Liver (tissue), 9 donors: ENCODE results near the gene COX20. TPM values are rescaled to one million over a fixed set of nuclear protein-coding genes. Genes with fewer than 3 reads are reported as not detected.

Experiments used
- DNase-seq: peaks from one replicate; pipeline ENCODE4 v3.0.0-alpha.2; 2017; ENCODE audit warnings: low spot score
- H3K27ac ChIP-seq, 2 donors: one replicate each; pipeline ENCODE4 v1.7.0; 2013; ENCODE audit warnings: inconsistent platforms in 2 of 2, low read length in 2 of 2, control low read depth in 1 of 2, low read depth in 1 of 2, mild to moderate bottlenecking in 1 of 2
- H3K27me3 ChIP-seq, 4 donors: one replicate each; pipeline versions ENCODE4 v1.6.1 to v1.7.0; 2013; ENCODE audit warnings: low read length in 3 of 4, inconsistent platforms in 1 of 4, mild to moderate bottlenecking in 1 of 4, moderate library complexity in 1 of 4; ENCODE audit not compliant: control insufficient read depth in 4 of 4, insufficient read depth in 4 of 4
- H3K36me3 ChIP-seq, 4 donors: one replicate each; pipeline versions ENCODE4 v1.6.1 to v1.7.0; 2013; ENCODE audit warnings: low read length in 3 of 4, mild to moderate bottlenecking in 3 of 4, low read depth in 1 of 4, moderate library complexity in 1 of 4; ENCODE audit not compliant: control insufficient read depth in 4 of 4, insufficient read depth in 3 of 4
- H3K4me1 ChIP-seq, 4 donors: one replicate each; pipeline versions ENCODE4 v1.6.1 to v1.7.0; 2013; ENCODE audit warnings: low read length in 3 of 4, mild to moderate bottlenecking in 3 of 4, moderate library complexity in 1 of 4; ENCODE audit not compliant: control insufficient read depth in 4 of 4, insufficient read depth in 4 of 4
- H3K4me3 ChIP-seq, 3 donors: one replicate each; pipeline versions ENCODE4 v1.6.1 to v1.7.0; 2013; ENCODE audit warnings: low read length in 3 of 3, control low read depth in 1 of 3, low read depth in 1 of 3, mild to moderate bottlenecking in 1 of 3
- H3K9ac ChIP-seq, 2 donors: one replicate each; pipeline ENCODE4 v1.7.0; 2013; ENCODE audit warnings: low read length in 2 of 2, mild to moderate bottlenecking in 2 of 2, moderate library complexity in 2 of 2, control low read depth in 1 of 2, low read depth in 1 of 2
- H3K9me3 ChIP-seq, 4 donors: one replicate each; pipeline versions ENCODE4 v1.6.1 to v1.7.0; 2013; ENCODE audit warnings: low read length in 3 of 4; ENCODE audit not compliant: control insufficient read depth in 4 of 4
- ATF3 ChIP-seq: IDR thresholded peaks from 2 replicates; pipeline ENCODE4 v1.6.1; 2016; ENCODE audit warnings: antibody characterized with exemption
- CTCF ChIP-seq: fragments of 150-350 bp; IDR thresholded peaks from 2 replicates; pipeline ENCODE4 v1.5.1; 2017; ENCODE audit warnings: improper control_type of control experiment, low read depth, low read length; ENCODE audit not compliant: missing input control
- EGR1 ChIP-seq, 2 donors: IDR thresholded peaks; 2 replicates each; pipeline ENCODE4 v1.6.1; 2016 to 2018; ENCODE audit warnings: antibody characterized with exemption in 2 of 2, low read depth in 2 of 2
- FOXA1 ChIP-seq: IDR thresholded peaks from 2 replicates; pipeline ENCODE4 v1.6.1; 2016; ENCODE audit warnings: antibody characterized with exemption
- FOXA2 ChIP-seq: IDR thresholded peaks from 2 replicates; pipeline ENCODE4 v1.6.1; 2016; ENCODE audit warnings: antibody characterized with exemption
- GABPA ChIP-seq, 2 donors: IDR thresholded peaks in 1 of 2; conservative IDR thresholded peaks in 1 of 2; 2 replicates each; pipeline ENCODE4 v1.6.1; 2016; ENCODE audit warnings: antibody characterized with exemption in 2 of 2, mild to moderate bottlenecking in 1 of 2, moderate library complexity in 1 of 2
- HNF4A ChIP-seq, 2 donors: conservative IDR thresholded peaks; 2 replicates each; pipeline ENCODE4 v1.6.1; 2016; ENCODE audit warnings: antibody characterized with exemption in 2 of 2, mild to moderate bottlenecking in 2 of 2
- HNF4G ChIP-seq: IDR thresholded peaks from 2 replicates; pipeline ENCODE4 v1.6.1; 2016; ENCODE audit warnings: antibody characterized with exemption
- JUND ChIP-seq, 2 donors: IDR thresholded peaks; 2 replicates each; pipeline ENCODE4 v1.6.1; 2016; ENCODE audit warnings: antibody characterized with exemption in 2 of 2
- MAX ChIP-seq: IDR thresholded peaks from 2 replicates; pipeline ENCODE4 v1.6.1; 2016; ENCODE audit warnings: antibody characterized with exemption
- NR2F2 ChIP-seq: IDR thresholded peaks from 2 replicates; pipeline ENCODE4 v1.6.1; 2016; ENCODE audit warnings: antibody characterized with exemption
- RAD21 ChIP-seq, 2 donors: IDR thresholded peaks; 2 replicates each; pipeline ENCODE4 v1.6.1; 2016; ENCODE audit warnings: antibody characterized with exemption in 2 of 2, mild to moderate bottlenecking in 2 of 2
- REST ChIP-seq: IDR thresholded peaks from 2 replicates; pipeline ENCODE4 v1.6.1; 2016; ENCODE audit warnings: antibody characterized with exemption, mild to moderate bottlenecking
- RXRA ChIP-seq, 2 donors: IDR thresholded peaks; 2 replicates each; pipeline ENCODE4 v1.6.1; 2017 to 2018; ENCODE audit warnings: antibody characterized with exemption in 2 of 2, mild to moderate bottlenecking in 1 of 2
- SP1 ChIP-seq: IDR thresholded peaks from 2 replicates; pipeline ENCODE4 v1.6.1; 2018; ENCODE audit warnings: antibody characterized with exemption, mild to moderate bottlenecking
- TAF1 ChIP-seq: conservative IDR thresholded peaks from 2 replicates; pipeline ENCODE4 v1.6.1; 2016; ENCODE audit warnings: antibody characterized with exemption, mild to moderate bottlenecking
- YY1 ChIP-seq: IDR thresholded peaks from 2 replicates; pipeline ENCODE4 v1.6.1; 2016; ENCODE audit warnings: antibody characterized with exemption, mild to moderate bottlenecking
- ZBTB33 ChIP-seq: IDR thresholded peaks from 2 replicates; pipeline ENCODE4 v1.6.1; 2016; ENCODE audit warnings: antibody characterized with exemption
- WGBS: extraction: QIAGEN DNeasy Blood & Tissue Kit; methylation state at CpG from one replicate; pipeline ENCODE4 v1.1.7; 2013; 5-methylcytosine and 5-hydroxymethylcytosine counted together
- polyA plus RNA-seq, 2 donors: library from polyadenylated mRNA; stranded (reverse) in 1 of 2; unstranded in 1 of 2; fragments of 200-250 nt in 1 of 2; fragments of >200 nt in 1 of 2; fragmentation: Nextera tagmentation in 1 of 2; extraction: Ambion mirVana in 1 of 2; gene quantifications; one replicate each; pipeline versions ENCODE4 v1.2.1 to v1.2.3, GENCODE V29; 2013 to 2015
- total RNA-seq, 2 donors: library from RNA; depleted of rRNA; stranded (reverse); fragments of >200 nt; gene quantifications; one replicate each; pipeline ENCODE4 v1.2.3, GENCODE V29; 2014
- donor health status: healthy.
- donor health status: healthy.
- donor health status: healthy.
- donor health status: healthy.
- donor health status: healthy.

The COX20 gene
- total and polyA plus RNA-seq, 4 donors: 16.7 to 45.7 (median 19.0) TPM

- peaks cover 2 to 7% (median 5%) of the 10 kb centered on the region in 4 donors for H3K36me3 ChIP-seq
- no peaks in the 10 kb centered on the region for H3K9me3 ChIP-seq
- peak; percentile 42 for DNase-seq
- WGBS: 2% methylated on average over 7 of the region's 7 CpGs
- H3K27me3 ChIP-seq: no peaks in the 10 kb centered on the region
- TF ChIP-seq FOXA2: no peak
- peak overlapping the region; percentile 64 to 86 (median 84) for H3K4me3 ChIP-seq
- peaks cover 0 to 21% (median 9%) of the 10 kb centered on the region in 4 donors for H3K4me1 ChIP-seq
- peak overlapping the region; percentile 97 to 99 for H3K27ac ChIP-seq
- H3K9ac ChIP-seq: peak overlapping the region; percentile 80 to 99
Observed at GRCh38 chr1:244836135-244836521, 670 bp downstream of the COX20 start.

GRCh38 chr1:244836584-244836983 is 1.1 kb downstream of the COX20 start:
- H3K9me3 ChIP-seq: no peaks in the 10 kb centered on the region
- TF ChIP-seq JUND (IDR thresholded peaks at IDR 0.05): no peak
- TF ChIP-seq TAF1: peak; percentile 22
- H3K27me3 ChIP-seq: no peaks in the 10 kb centered on the region
- peaks cover 0 to 25% (median 11%) of the 10 kb centered on the region in 4 donors for H3K4me1 ChIP-seq
- no peak for DNase-seq
- 19% methylated on average over 3 of the region's 3 CpGs for WGBS
- peak overlapping the region; percentile 80 to 99 for H3K9ac ChIP-seq
- H3K36me3 ChIP-seq: peaks cover 2 to 7% (median 5%) of the 10 kb centered on the region in 4 donors
- peak overlapping the region; percentile 97 to 99 for H3K27ac ChIP-seq
- H3K4me3 ChIP-seq: peak overlapping the region; percentile 64 to 86 (median 84)

- WGBS: 87% methylated on average over 5 of the region's 5 CpGs
- Histone ChIP-seq H3K36me3 (peaks cover 2 to 15% (median 11%) of the 10 kb centered on the region in 4 donors), H3K4me1 (peaks cover 0 to 35% (median 17%) of the 10 kb centered on the region in 4 donors), H3K4me3 (no peak overlapping the region), H3K9me3 (no peaks in the 10 kb centered on the region), H3K27me3 (no peaks in the 10 kb centered on the region), H3K27ac (no peak overlapping the region), H3K9ac (no peak overlapping the region)
- no peak for TF ChIP-seq JUND (IDR thresholded peaks at IDR 0.05)
- no peak for TF ChIP-seq SP1
- TF ChIP-seq EGR1 (IDR thresholded peaks at IDR 0.05; ENCODE audit: low read depth in 2 of 2): no peak
- no peak for TF ChIP-seq HNF4A (conservative IDR thresholded peaks at IDR 0.05)
- TF ChIP-seq RAD21 (IDR thresholded peaks at IDR 0.05): no peak
- no peak for TF ChIP-seq ATF3
- TF ChIP-seq MAX: no peak
- no peak for TF ChIP-seq GABPA (IDR thresholded peaks at IDR 0.05 in 1 of 2, conservative IDR thresholded peaks at IDR 0.05 in 1 of 2)
- no peak for TF ChIP-seq HNF4G
- no peak for TF ChIP-seq RXRA (IDR thresholded peaks at IDR 0.05)
- no peak for TF ChIP-seq CTCF
- TF ChIP-seq TAF1: no peak
- no peak for TF ChIP-seq FOXA1
- TF ChIP-seq NR2F2: no peak
- no peak for TF ChIP-seq REST
- no peak for TF ChIP-seq FOXA2
- no peak for TF ChIP-seq ZBTB33
- no peak for TF ChIP-seq YY1
- no peak for DNase-seq
Observed at GRCh38 chr1:244837597-244838258, 2.3 kb downstream of the COX20 start.
